SK-N-SH treated with all-trans-retinoic acid at 6 μM for 48 hours (cell line): Measurements from ENCODE around the gene STX10.

Experiments
- CREB5 ChIP-seq: fragments of 250-450 bp; sonication (Bioruptor Pico); IDR thresholded peaks from 2 replicates; pipeline ENCODE4 v1.5.1; 2020; ENCODE audit warnings: low read depth, mild to moderate bottlenecking, moderate library complexity
- ZNF565 ChIP-seq: fragments of 450-650 bp; formaldehyde crosslinking; conservative IDR thresholded peaks from 2 replicates; pipeline ENCODE4 v1.5.0; 2020; ENCODE audit warnings: low read depth, mild to moderate bottlenecking, moderate library complexity

DNA sequence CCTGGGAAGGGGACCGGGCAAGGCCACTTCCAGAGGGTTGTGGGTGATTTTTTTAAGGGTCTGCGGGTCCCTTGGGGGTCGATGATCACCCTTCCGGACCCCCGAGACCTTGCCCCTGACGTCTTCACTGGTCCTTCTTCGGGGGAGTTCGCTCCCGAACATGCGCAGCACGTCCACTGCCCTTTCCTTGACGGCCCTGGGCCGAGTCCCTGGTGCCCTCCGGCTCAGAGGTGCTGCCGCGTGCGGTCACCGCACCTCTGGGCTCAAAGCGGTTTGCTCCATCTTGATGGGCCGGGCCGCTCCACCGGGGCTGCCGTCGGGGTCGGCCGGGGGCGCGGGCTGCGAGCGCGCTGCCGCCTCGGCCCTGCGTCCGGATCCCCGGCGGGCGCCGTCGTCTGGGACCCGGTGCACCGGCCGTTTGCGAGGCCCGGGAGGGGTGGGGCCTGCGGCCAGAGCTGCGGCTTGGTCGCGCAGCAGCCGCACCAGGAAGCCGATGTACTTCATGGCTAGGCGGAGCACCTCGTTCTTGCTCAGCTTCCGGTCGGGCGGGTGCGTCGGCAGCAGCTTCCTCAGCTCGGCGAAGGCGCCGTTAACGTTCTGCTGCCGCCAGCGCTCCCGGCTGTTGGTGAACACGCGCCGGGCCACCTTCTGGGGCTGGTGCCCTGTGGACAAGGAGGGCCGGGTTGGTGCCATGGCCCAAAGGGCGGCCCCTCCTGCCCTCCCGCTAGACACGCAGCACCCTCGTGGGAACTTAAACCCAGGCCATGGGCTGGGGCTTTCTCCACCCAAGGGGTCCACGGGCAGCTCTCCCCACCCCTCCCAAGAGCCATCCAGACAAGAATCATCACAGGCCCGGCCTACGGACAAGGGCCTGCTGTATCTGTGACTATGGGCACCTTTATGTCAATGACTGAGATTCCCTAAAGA is 50.8 kb downstream of the STX10 start:
- TF ChIP-seq ZNF565, result no peak
- TF ChIP-seq CREB5 (CRISPR knock-in tag), result no peak
